Retinal pigment epithelial cell (primary cell): ENCODE results near the gene HS6ST3.

Source experiments
- DNase-seq: peaks from one replicate; pipeline ENCODE4 v3.0.0-alpha.2; 2010; ENCODE audit warnings: low read depth
- H3K4me3 ChIP-seq: 2 replicates; pipeline ENCODE4 v1.5.1; 2011; ENCODE audit warnings: mild to moderate bottlenecking, low read length, control low read depth, moderate library complexity
- TF ChIP-seq, protein P1 (sequence below): conservative IDR thresholded peaks from 2 replicates; pipeline ENCODE4 v1.5.1; 2011; ENCODE audit warnings: low read depth, low read length, control low read depth, inconsistent platforms

The HS6ST3 gene

DNA sequence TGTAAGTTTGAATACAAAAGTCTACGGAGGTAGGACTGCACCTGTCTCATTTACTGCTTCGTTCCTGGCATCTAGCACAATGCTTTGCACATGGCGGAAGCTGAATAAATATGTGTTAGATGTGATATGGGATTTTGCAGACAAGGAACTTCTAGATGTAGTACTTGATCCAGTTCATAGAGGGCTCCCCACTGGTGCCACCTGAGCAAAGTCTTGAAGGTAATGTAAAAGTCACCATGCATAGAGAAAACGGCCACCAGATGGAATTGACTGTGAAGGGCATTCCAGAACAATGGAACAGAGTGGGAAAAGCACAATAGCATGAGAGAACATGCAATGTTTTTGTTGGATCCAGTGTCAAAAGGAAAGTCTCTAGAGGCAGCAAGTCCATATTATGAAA, 209.3 kb downstream of the HS6ST3 start:
- no peak overlapping the region for H3K4me3 ChIP-seq
- DNase-seq = no peak
- TF ChIP-seq, protein P1, sequence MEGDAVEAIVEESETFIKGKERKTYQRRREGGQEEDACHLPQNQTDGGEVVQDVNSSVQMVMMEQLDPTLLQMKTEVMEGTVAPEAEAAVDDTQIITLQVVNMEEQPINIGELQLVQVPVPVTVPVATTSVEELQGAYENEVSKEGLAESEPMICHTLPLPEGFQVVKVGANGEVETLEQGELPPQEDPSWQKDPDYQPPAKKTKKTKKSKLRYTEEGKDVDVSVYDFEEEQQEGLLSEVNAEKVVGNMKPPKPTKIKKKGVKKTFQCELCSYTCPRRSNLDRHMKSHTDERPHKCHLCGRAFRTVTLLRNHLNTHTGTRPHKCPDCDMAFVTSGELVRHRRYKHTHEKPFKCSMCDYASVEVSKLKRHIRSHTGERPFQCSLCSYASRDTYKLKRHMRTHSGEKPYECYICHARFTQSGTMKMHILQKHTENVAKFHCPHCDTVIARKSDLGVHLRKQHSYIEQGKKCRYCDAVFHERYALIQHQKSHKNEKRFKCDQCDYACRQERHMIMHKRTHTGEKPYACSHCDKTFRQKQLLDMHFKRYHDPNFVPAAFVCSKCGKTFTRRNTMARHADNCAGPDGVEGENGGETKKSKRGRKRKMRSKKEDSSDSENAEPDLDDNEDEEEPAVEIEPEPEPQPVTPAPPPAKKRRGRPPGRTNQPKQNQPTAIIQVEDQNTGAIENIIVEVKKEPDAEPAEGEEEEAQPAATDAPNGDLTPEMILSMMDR = no peak

DNA sequence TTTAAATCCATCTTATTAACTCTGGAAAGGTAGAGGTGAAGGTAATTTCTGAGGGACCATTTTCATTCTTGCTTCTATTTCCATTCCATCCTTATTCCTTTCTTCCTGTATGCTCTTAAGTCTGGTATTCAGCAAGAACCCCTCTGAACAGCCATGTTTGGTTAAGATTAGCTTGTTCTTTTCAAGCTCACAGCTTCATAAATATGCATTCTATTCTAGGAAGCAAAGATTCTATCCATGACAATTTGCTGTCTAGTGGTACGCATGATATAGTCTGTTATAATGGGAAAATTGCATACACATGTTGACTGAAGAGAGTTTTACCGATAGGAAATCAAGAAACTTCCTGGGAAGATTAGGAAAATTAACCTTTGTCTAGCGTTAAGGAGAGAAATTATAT, 218.7 kb downstream of the HS6ST3 start:
- no peak overlapping the region for H3K4me3 ChIP-seq
- TF ChIP-seq, protein P1 = no peak
- no peak for DNase-seq

DNA sequence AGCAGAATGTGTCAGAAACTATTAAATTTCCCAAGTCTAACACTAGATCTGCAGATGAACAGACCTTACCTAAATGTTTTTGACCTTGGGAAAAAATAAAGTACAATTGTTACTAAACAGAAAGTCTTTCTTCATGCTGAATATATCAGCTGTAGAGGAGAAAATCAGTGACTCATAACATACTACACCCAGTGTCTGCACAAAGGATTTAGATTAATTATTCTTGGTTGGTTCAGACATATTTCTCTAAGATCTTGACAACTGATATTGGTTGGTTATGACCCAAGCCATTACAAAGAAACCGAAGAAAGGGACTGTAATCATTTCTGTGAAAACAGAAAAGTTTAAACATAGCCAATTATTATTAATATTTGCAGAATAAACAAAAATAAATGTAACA, 225.1 kb downstream of the HS6ST3 start:
- TF ChIP-seq, protein P1 = no peak
- peak; percentile 48 for DNase-seq
- H3K4me3 ChIP-seq = no peak overlapping the region

DNA sequence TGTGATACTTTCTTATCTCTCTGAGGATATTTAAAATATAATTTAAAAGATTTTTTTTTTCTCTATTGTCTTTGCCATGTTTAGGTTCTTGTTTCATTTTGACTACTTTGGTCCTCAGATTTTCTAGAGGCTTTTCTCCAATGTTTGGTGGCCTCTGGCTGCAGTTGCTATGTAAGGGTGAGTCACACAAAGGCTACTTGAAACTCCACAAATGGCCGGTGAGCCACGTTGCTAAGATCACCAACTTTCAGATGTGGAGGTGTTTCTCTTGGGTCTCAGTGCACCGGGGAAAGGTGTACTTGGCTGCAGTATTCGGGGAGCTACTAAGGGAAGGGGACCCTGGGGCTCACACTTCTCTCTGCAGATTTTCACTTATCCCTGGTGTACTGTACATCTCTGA, 248.1 kb downstream of the HS6ST3 start:
- no peak for DNase-seq
- H3K4me3 ChIP-seq = no peak overlapping the region
- TF ChIP-seq, protein P1 = no peak

DNA sequence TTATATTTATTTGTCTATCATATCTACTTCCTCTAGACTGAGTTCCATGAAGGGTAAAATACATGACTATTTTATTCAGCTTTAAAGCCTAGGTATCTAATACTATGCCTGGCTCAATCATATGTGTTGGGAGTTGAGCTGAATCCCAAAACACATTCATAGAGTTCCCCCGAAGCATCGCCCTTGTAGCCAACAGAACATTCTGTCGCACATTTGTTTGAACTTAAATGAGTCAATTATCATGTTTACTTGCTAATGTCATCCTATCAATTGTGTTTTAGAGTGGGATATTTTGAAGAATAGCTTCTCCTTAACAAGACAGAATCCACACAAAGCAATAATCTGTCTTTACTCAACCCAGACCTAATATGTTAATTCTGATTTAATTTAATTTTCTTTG, 252.4 kb downstream of the HS6ST3 start:
- TF ChIP-seq, protein P1 = no peak
- no peak for DNase-seq
- no peak overlapping the region for H3K4me3 ChIP-seq

DNA sequence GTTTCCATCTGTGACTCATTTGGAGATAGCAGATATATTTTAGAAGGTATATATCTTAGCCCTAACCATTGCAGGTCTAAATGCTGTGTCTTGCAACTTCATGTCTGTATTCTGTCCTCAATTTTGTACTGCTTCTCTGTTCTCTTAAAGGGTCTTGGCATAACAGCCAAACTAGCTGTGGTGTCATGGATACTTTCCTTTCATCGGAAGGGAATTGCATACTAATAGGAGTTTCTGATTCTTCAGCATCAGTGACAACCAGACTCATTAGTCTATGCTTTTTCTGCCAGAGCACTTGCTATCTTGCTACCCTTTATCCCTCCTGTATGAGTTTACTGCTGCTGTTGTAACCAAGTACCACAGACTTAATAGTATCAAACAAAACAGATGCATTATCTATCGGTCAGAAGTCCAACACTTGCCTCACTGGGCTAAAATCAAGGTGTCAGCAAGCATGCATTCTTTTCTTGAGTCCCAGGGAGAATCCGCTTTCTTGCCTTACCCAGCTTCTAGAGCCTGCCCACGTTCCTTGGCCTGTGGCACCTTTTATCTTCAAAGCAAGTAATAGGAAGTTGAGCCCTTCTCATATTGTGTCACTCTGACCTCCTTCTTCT, 253.1 kb downstream of the HS6ST3 start:
- TF ChIP-seq, protein P1 = no peak
- DNase-seq = no peak
- no peak overlapping the region for H3K4me3 ChIP-seq

DNA sequence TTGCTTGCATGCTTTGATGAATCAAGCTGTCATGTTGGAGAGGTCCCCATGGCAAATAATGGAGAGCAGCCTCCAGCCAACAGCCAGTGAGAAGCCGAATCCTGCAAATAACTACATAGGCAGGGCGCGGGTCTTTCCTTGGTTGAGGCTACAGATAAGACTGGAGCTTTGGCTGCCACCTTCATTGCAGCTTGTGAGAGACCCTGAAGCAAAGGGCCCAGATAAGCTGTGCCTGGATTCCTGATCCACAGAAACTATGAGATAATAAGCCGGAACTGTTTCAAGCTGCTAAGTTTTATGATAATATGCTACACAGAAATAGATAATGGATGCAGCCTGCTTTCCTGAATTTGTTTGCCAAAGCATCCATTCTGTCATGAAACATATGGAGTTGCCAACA, 257.0 kb downstream of the HS6ST3 start:
- H3K4me3 ChIP-seq = no peak overlapping the region
- no peak for DNase-seq
- TF ChIP-seq, protein P1 = no peak
